Measurements from ENCODE around the gene RGL1. TPM values are rescaled to one million over a fixed set of nuclear protein-coding genes. Genes with fewer than 3 reads are reported as not detected.

The RGL1 gene
- total RNA-seq, 3 donors from 2014 or later (not counting 1 experiment from before 2014, with no cell fraction given): 0.16 to 0.52 (median 0.40) TPM

GRCh38 chr1:183837062-183837461 is 32.1 kb downstream of the RGL1 start:
- Mint-ChIP-seq H3K4me1 (peaks cover 5% of the 10 kb centered on the region in 2 donors), H3K9me3 (no peaks in the 10 kb centered on the region), H3K36me3 (no peaks in the 10 kb centered on the region), H3K27ac (no peak overlapping the region), H3K4me3 (no peak overlapping the region), H3K27me3 (ENCODE audit: low read depth in 2 of 2) (peaks cover 0 to 6% of the 10 kb centered on the region in 2 donors)
- Histone ChIP-seq H3K9me3 (ENCODE audit: control insufficient read depth, insufficient read depth, low read length) (no peaks in the 10 kb centered on the region), H3K27me3 (ENCODE audit: control insufficient read depth, insufficient read depth, low read length) (no peaks in the 10 kb centered on the region), H3K27ac (ENCODE audit: low read length) (no peak overlapping the region), H3K4me1 (ENCODE audit: control insufficient read depth, insufficient read depth, low read length) (no peaks in the 10 kb centered on the region), H3K4me3 (ENCODE audit: low read length) (no peak overlapping the region), H3K36me3 (ENCODE audit: control insufficient read depth, insufficient read depth, low read length) (no peaks in the 10 kb centered on the region)
- ATAC-seq (no peak), DNase-seq (no peak)
- TF ChIP-seq CTCF (IDR thresholded peaks at IDR 0.05): no peak
- 100% methylated on average over 1 of the region's 1 CpG for WGBS (ENCODE audit: insufficient coverage)
- intact Hi-C loops (cut with micrococcal nuclease): no loop called here

GRCh38 chr1:183838221-183838620 is 33.3 kb downstream of the RGL1 start:
- Histone ChIP-seq H3K27ac (ENCODE audit: low read length) (no peak overlapping the region), H3K27me3 (ENCODE audit: control insufficient read depth, insufficient read depth, low read length) (no peaks in the 10 kb centered on the region), H3K36me3 (ENCODE audit: control insufficient read depth, insufficient read depth, low read length) (no peaks in the 10 kb centered on the region), H3K4me1 (ENCODE audit: control insufficient read depth, insufficient read depth, low read length) (no peaks in the 10 kb centered on the region), H3K4me3 (ENCODE audit: low read length) (no peak overlapping the region), H3K9me3 (ENCODE audit: control insufficient read depth, insufficient read depth, low read length) (no peaks in the 10 kb centered on the region)
- no peak for TF ChIP-seq CTCF (IDR thresholded peaks at IDR 0.05)
- DNase-seq: no peak
- no peaks in the 10 kb centered on the region for H3K9me3 Mint-ChIP-seq
- WGBS (ENCODE audit: insufficient coverage): 81% methylated on average over 2 of the region's 2 CpGs
- no peak overlapping the region for H3K27ac Mint-ChIP-seq
- no peak for ATAC-seq
- peaks cover 11 to 14% of the 10 kb centered on the region in 2 donors for H3K4me1 Mint-ChIP-seq
- no peak overlapping the region for H3K4me3 Mint-ChIP-seq
- H3K36me3 Mint-ChIP-seq: no peaks in the 10 kb centered on the region
- H3K27me3 Mint-ChIP-seq (ENCODE audit: low read depth in 2 of 2): peaks cover 0 to 6% of the 10 kb centered on the region in 2 donors
- intact Hi-C loops (cut with micrococcal nuclease): no loop called here

GRCh38 chr1:183840140-183840539 is 35.2 kb downstream of the RGL1 start:
- TF ChIP-seq CTCF (IDR thresholded peaks at IDR 0.05): no peak
- Mint-ChIP-seq H3K27me3 (ENCODE audit: low read depth in 2 of 2) (peaks cover 0 to 6% of the 10 kb centered on the region in 2 donors), H3K27ac (no peak overlapping the region), H3K36me3 (no peaks in the 10 kb centered on the region), H3K4me1 (peaks cover 11 to 14% of the 10 kb centered on the region in 2 donors), H3K9me3 (no peaks in the 10 kb centered on the region), H3K4me3 (no peak overlapping the region)
- Histone ChIP-seq H3K27me3 (ENCODE audit: control insufficient read depth, insufficient read depth, low read length) (no peaks in the 10 kb centered on the region), H3K4me3 (ENCODE audit: low read length) (no peak overlapping the region), H3K4me1 (ENCODE audit: control insufficient read depth, insufficient read depth, low read length) (no peaks in the 10 kb centered on the region), H3K27ac (ENCODE audit: low read length) (no peak overlapping the region), H3K9me3 (ENCODE audit: control insufficient read depth, insufficient read depth, low read length) (no peaks in the 10 kb centered on the region), H3K36me3 (ENCODE audit: control insufficient read depth, insufficient read depth, low read length) (no peaks in the 10 kb centered on the region)
- 100% methylated on average over 1 of the region's 1 CpG for WGBS (ENCODE audit: insufficient coverage)
- intact Hi-C loops (cut with micrococcal nuclease): no loop called here
- DNase-seq (no peak), ATAC-seq (no peak)

DNA sequence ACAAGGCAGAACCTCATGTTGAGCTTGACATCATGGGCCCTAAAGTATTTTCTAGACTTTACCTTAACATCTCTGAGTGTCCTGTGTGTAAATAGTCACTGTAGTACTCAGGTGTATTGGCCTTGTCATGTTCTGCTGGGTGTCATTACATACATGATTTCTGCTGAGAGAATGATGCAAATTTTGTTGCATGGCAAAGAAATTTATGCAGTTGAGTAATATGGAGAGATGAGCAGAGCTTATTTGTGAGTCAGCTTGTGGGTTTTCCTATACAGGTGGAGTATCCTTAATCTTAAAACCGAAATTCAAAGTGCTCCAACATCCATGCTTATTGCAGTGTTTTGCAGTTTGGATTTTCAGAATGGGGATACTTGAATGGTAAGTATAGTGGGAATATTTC is 36.6 kb downstream of the RGL1 start:
- H3K27me3 ChIP-seq (ENCODE audit: control insufficient read depth, insufficient read depth, low read length): no peaks in the 10 kb centered on the region
- Mint-ChIP-seq H3K4me3 (no peak overlapping the region), H3K4me1 (peaks cover 11 to 14% of the 10 kb centered on the region in 2 donors), H3K36me3 (no peaks in the 10 kb centered on the region), H3K9me3 (no peaks in the 10 kb centered on the region), H3K27ac (no peak overlapping the region), H3K27me3 (ENCODE audit: low read depth in 2 of 2) (peaks cover 0 to 6% of the 10 kb centered on the region in 2 donors)
- H3K4me1 ChIP-seq (ENCODE audit: control insufficient read depth, insufficient read depth, low read length): no peaks in the 10 kb centered on the region
- no peaks in the 10 kb centered on the region for H3K36me3 ChIP-seq (ENCODE audit: control insufficient read depth, insufficient read depth, low read length)
- intact Hi-C loops (cut with micrococcal nuclease): no loop called here
- no peak overlapping the region for H3K4me3 ChIP-seq (ENCODE audit: low read length)
- DNase-seq: no peak
- TF ChIP-seq CTCF (IDR thresholded peaks at IDR 0.05): no peak
- H3K9me3 ChIP-seq (ENCODE audit: control insufficient read depth, insufficient read depth, low read length): no peaks in the 10 kb centered on the region
- ATAC-seq: no peak
- no CpG with 5 or more reads among the region's 1 CpG for WGBS (ENCODE audit: insufficient coverage)
- no peak overlapping the region for H3K27ac ChIP-seq (ENCODE audit: low read length)

Measured in natural killer cell (primary cell).